B cell (primary cell): ENCODE results near the gene EIF3A.

Source experiments
- EZH2 ChIP-seq: IDR thresholded peaks from 2 replicates; pipeline ENCODE4 v1.6.1; 2012; ENCODE audit warnings: borderline replicate concordance, low read depth, mild to moderate bottlenecking, moderate library complexity, low read length; ENCODE audit not compliant: insufficient read depth, poor library complexity, severe bottlenecking
- TF ChIP-seq, protein P1 (sequence below): fragments of 200-600 bp; IDR thresholded peaks from one replicate; pipeline ENCODE4 v1.8.0; 2022; ENCODE audit warnings: antibody characterized with exemption, mild to moderate bottlenecking

DNA sequence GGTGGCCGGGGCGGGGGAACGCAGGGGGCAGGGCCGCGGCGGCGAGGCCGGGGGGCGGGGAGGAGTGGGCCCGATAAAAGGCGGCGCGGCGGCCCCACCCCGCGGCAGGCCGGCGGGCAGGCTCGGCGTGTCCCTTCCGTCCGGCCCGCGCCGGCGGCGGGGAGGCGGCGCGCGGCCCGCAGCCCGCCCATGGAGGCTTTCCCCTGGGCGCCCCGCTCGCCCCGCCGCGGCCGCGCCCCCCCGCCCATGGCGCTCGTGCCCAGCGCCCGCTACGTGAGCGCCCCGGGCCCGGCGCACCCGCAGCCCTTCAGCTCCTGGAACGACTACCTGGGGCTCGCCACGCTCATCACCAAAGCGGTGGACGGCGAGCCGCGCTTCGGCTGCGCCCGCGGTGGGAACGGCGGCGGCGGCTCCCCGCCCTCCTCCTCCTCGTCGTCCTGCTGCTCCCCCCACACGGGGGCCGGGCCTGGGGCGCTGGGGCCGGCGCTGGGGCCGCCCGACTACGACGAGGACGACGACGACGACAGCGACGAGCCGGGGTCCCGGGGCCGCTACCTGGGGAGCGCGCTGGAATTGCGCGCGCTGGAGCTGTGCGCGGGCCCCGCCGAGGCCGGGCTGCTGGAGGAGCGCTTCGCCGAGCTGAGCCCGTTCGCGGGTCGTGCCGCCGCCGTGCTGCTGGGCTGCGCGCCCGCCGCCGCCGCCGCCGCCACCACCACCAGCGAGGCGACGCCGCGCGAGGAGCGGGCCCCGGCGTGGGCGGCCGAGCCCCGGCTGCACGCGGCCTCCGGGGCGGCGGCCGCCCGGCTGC is 50.8 kb downstream of the EIF3A start, which contains the start of gene NANOS1:
- TF ChIP-seq EZH2: no peak
- TF ChIP-seq, protein P1, sequence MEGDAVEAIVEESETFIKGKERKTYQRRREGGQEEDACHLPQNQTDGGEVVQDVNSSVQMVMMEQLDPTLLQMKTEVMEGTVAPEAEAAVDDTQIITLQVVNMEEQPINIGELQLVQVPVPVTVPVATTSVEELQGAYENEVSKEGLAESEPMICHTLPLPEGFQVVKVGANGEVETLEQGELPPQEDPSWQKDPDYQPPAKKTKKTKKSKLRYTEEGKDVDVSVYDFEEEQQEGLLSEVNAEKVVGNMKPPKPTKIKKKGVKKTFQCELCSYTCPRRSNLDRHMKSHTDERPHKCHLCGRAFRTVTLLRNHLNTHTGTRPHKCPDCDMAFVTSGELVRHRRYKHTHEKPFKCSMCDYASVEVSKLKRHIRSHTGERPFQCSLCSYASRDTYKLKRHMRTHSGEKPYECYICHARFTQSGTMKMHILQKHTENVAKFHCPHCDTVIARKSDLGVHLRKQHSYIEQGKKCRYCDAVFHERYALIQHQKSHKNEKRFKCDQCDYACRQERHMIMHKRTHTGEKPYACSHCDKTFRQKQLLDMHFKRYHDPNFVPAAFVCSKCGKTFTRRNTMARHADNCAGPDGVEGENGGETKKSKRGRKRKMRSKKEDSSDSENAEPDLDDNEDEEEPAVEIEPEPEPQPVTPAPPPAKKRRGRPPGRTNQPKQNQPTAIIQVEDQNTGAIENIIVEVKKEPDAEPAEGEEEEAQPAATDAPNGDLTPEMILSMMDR: no peak
